Measurements from ENCODE around the gene SOX13. TPM values are rescaled to one million over a fixed set of nuclear protein-coding genes. Genes with fewer than 3 reads are reported as not detected.

SOX13 gene
- polyA plus RNA-seq, 6 donors from 2014 or later = not detected

GRCh38 chr1:204142032-204142974 is 69.4 kb downstream of the SOX13 start:
- ATAC-seq (ENCODE audit: low read depth in 2 of 2) (no peak), DNase-seq (no peak)
- no peak overlapping the region for H3K4me3 Mint-ChIP-seq
- peaks cover 0 to 34% (median 14%) of the 10 kb centered on the region in 3 donors for H3K27me3 Mint-ChIP-seq
- no peaks in the 10 kb centered on the region for H3K9me3 Mint-ChIP-seq
- no peaks in the 10 kb centered on the region for H3K36me3 Mint-ChIP-seq
- H3K27ac Mint-ChIP-seq = no peak overlapping the region
- H3K4me1 Mint-ChIP-seq = no peaks in the 10 kb centered on the region

GRCh38 chr1:204143276-204144041 is 70.5 kb downstream of the SOX13 start:
- H3K4me1 Mint-ChIP-seq = no peaks in the 10 kb centered on the region
- no peaks in the 10 kb centered on the region for H3K9me3 Mint-ChIP-seq
- no peaks in the 10 kb centered on the region for H3K36me3 Mint-ChIP-seq
- ATAC-seq (ENCODE audit: low read depth in 2 of 2) (no peak), DNase-seq (no peak)
- H3K27ac Mint-ChIP-seq = no peak overlapping the region
- peaks cover 0 to 33% (median 14%) of the 10 kb centered on the region in 3 donors for H3K27me3 Mint-ChIP-seq
- no peak overlapping the region for H3K4me3 Mint-ChIP-seq

GRCh38 chr1:204145033-204145504 is 72.2 kb downstream of the SOX13 start:
- H3K4me3 Mint-ChIP-seq = no peak overlapping the region

GRCh38 chr1:204146309-204146708 is 73.4 kb downstream of the SOX13 start:
- no peak for ATAC-seq (ENCODE audit: low read depth in 2 of 2)
- Mint-ChIP-seq H3K4me3 (no peak overlapping the region), H3K4me1 (peaks cover 0 to 1% (median 0%) of the 10 kb centered on the region in 3 donors), H3K9me3 (no peaks in the 10 kb centered on the region), H3K27me3 (peaks cover 3 to 24% (median 23%) of the 10 kb centered on the region in 3 donors), H3K27ac (no peak overlapping the region), H3K36me3 (no peaks in the 10 kb centered on the region)
- DNase-seq = no peak

More at GRCh38 chr1:204145033-204145504, 72.2 kb downstream of the SOX13 start:
- ATAC-seq (ENCODE audit: low read depth in 2 of 2) (no peak), DNase-seq (no peak)
- Mint-ChIP-seq H3K4me1 (no peaks in the 10 kb centered on the region), H3K9me3 (no peaks in the 10 kb centered on the region), H3K27ac (no peak overlapping the region), H3K36me3 (no peaks in the 10 kb centered on the region), H3K27me3 (peaks cover 1 to 26% (median 16%) of the 10 kb centered on the region in 3 donors)

- peaks cover 3 to 19% (median 18%) of the 10 kb centered on the region in 3 donors for H3K27me3 Mint-ChIP-seq
- no peaks in the 10 kb centered on the region for H3K36me3 Mint-ChIP-seq
- no peak overlapping the region for H3K4me3 Mint-ChIP-seq
- H3K4me1 Mint-ChIP-seq = peaks cover 0 to 1% (median 0%) of the 10 kb centered on the region in 3 donors
- H3K9me3 Mint-ChIP-seq = no peaks in the 10 kb centered on the region
- no peak overlapping the region for H3K27ac Mint-ChIP-seq
- ATAC-seq (ENCODE audit: low read depth in 2 of 2) = no peak
- no peak for DNase-seq
Measured at GRCh38 chr1:204146965-204147364, 74.0 kb downstream of the SOX13 start.

- DNase-seq (no peak), ATAC-seq (ENCODE audit: low read depth in 2 of 2) (no peak)
- Mint-ChIP-seq H3K27ac (peak overlapping the region in 2 of 6 donors; percentile 60 to 65), H3K4me3 (peak overlapping the region in 1 of 8 donors; percentile 6), H3K4me1 (peaks cover 0 to 6% (median 0%) of the 10 kb centered on the region in 3 donors), H3K27me3 (peaks cover 3 to 25% (median 13%) of the 10 kb centered on the region in 3 donors), H3K9me3 (no peaks in the 10 kb centered on the region), H3K36me3 (no peaks in the 10 kb centered on the region)
Measured at GRCh38 chr1:204147406-204148383, 74.8 kb downstream of the SOX13 start.

GRCh38 chr1:204149107-204149506 is 76.2 kb downstream of the SOX13 start:
- ATAC-seq (ENCODE audit: low read depth in 2 of 2) = no peak
- no peak overlapping the region for H3K27ac Mint-ChIP-seq
- H3K4me3 Mint-ChIP-seq = peak overlapping the region in 5 of 8 donors; percentile 22 to 82 (median 36)

GRCh38 chr1:204149635-204150565 is 77.0 kb downstream of the SOX13 start:
- DNase-seq = no peak
- H3K9me3 Mint-ChIP-seq = no peaks in the 10 kb centered on the region
- peak overlapping the region; percentile 64 to 85 (median 77) for H3K4me3 Mint-ChIP-seq
- no peak for ATAC-seq (ENCODE audit: low read depth in 2 of 2)
- H3K4me1 Mint-ChIP-seq = peaks cover 0 to 9% (median 3%) of the 10 kb centered on the region in 3 donors
- H3K27ac Mint-ChIP-seq = peak overlapping the region in 1 of 6 donors; percentile 30
- H3K36me3 Mint-ChIP-seq = no peaks in the 10 kb centered on the region
- H3K27me3 Mint-ChIP-seq = peaks cover 14 to 43% (median 18%) of the 10 kb centered on the region in 3 donors

More at GRCh38 chr1:204149107-204149506, 76.2 kb downstream of the SOX13 start:
- Mint-ChIP-seq H3K36me3 (no peaks in the 10 kb centered on the region), H3K27me3 (peaks cover 12 to 35% (median 18%) of the 10 kb centered on the region in 3 donors), H3K4me1 (peaks cover 0 to 9% (median 3%) of the 10 kb centered on the region in 3 donors), H3K9me3 (no peaks in the 10 kb centered on the region)
- no peak for DNase-seq

- H3K27ac Mint-ChIP-seq = peak overlapping the region in 1 of 6 donors; percentile 60
- no peaks in the 10 kb centered on the region for H3K36me3 Mint-ChIP-seq
- H3K4me1 Mint-ChIP-seq = peaks cover 0 to 9% (median 3%) of the 10 kb centered on the region in 3 donors
- ATAC-seq (ENCODE audit: low read depth in 2 of 2) (peak; percentile 46), DNase-seq (no peak)
- H3K4me3 Mint-ChIP-seq = peak overlapping the region; percentile 64 to 88 (median 80)
- H3K27me3 Mint-ChIP-seq = peaks cover 19 to 42% (median 26%) of the 10 kb centered on the region in 3 donors
- H3K9me3 Mint-ChIP-seq = no peaks in the 10 kb centered on the region
Measured at GRCh38 chr1:204150702-204151551, 78.0 kb downstream of the SOX13 start.

- H3K4me3 Mint-ChIP-seq = peak within 1 kb of the TSS; percentile 71 to 88 (median 80)
- H3K27ac Mint-ChIP-seq = peak within 1 kb of the TSS in 3 of 6 donors; percentile 47 to 60 (median 52)
- DNase-seq (peak; percentile 47), ATAC-seq (ENCODE audit: low read depth in 2 of 2) (peak; percentile 75 to 80)
- H3K9me3 Mint-ChIP-seq = no peaks in the 10 kb centered on the region
- H3K4me1 Mint-ChIP-seq = peaks cover 0 to 9% (median 3%) of the 10 kb centered on the region in 3 donors
- H3K27me3 Mint-ChIP-seq = peaks cover 22 to 45% (median 34%) of the 10 kb centered on the region in 3 donors
- H3K36me3 Mint-ChIP-seq = no peaks in the 10 kb centered on the region
Measured at GRCh38 chr1:204151552-204152309, 78.8 kb downstream of the SOX13 start, which contains the start of gene ETNK2. Gene ETNK2 (minus strand): TSS chr1:204152044. CDS start chr1:204151852, 192 bp downstream.

Measured in naive B cell (primary cell).